A549 (cell line): ENCODE measurements around the gene MPPE1.

Experiments
- BHLHE40 ChIP-seq: IDR thresholded peaks from 2 replicates; pipeline ENCODE4 v1.6.1; 2012; ENCODE audit warnings: low read depth, low read length, inconsistent platforms
- EP300 ChIP-seq, 2 experiments: fragments of >200 bp; sonication (Bioruptor Twin); formaldehyde crosslinking; IDR thresholded peaks; 2 replicates in 1 of 2; 3 replicates in 1 of 2; pipeline ENCODE4 v1.6.1; 2016 to 2017
- HEYL ChIP-seq: fragments of 250-450 bp; sonication (Bioruptor Pico); IDR thresholded peaks from 2 replicates; pipeline ENCODE4 v1.8.0; 2021; ENCODE audit warnings: mild to moderate bottlenecking, moderate library complexity
- KDM1A ChIP-seq: fragments of 200-600 bp; sonication (generic); IDR thresholded peaks from 2 replicates; pipeline ENCODE4 v1.6.1; 2016; ENCODE audit warnings: low read depth, mild to moderate bottlenecking
- MAZ ChIP-seq: fragments of 150-350 bp; IDR thresholded peaks from 2 replicates; pipeline ENCODE4 v1.6.1; 2014; ENCODE audit warnings: antibody characterized with exemption, low read depth, low read length, borderline replicate concordance

DNA sequence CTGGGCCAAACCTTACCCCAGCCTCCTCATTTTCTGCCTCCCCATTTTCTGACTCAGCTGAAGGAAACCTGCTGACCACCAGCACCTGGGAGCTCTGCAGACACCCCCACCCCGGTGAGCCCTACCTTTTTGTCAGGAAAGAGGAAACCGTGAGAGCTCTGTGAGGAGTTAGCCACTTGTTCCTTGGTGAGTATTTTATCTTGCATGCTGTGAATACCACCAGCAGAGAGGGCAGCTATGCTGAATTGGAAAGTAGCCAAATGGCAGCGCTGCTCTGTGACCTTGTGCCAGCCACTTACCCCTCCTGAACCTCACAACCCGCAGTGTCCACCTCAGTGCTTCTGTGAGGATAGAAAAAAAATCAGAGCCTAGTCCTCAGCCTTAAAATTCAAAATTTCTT is 2.5 kb downstream of the MPPE1 start:
- no peak for TF ChIP-seq BHLHE40
- TF ChIP-seq HEYL (CRISPR knock-in tag): no peak
- no peak for TF ChIP-seq MAZ
- no peak for TF ChIP-seq KDM1A
- TF ChIP-seq EP300 (IDR thresholded peaks at IDR 0.05): no peak
